H1 (cell line): ENCODE data around the gene ZSCAN30. TPM values are rescaled to one million over a fixed set of nuclear protein-coding genes. Genes with fewer than 3 reads are reported as not detected.

Source experiments
- CTCF ChIA-PET: fragments of 300-600 bp; sonication (Branson Sonifier 250); formaldehyde crosslinking; loops from one replicate; lab custom pipeline; 2021; ENCODE audit not compliant: partially characterized antibody; lab: Charles Lee
- POLR2A ChIA-PET: fragments of 300-600 bp; sonication (Branson Sonifier 250); formaldehyde crosslinking; loops from one replicate; lab custom pipeline; 2021; ENCODE audit warnings: inconsistent platforms; ENCODE audit not compliant: partially characterized antibody; lab: Charles Lee
- DNase-seq, 2 experiments: peaks; one replicate each; pipeline versions ENCODE4 v3.0.0 to v3.0.0-alpha.2; 2010 to 2022; ENCODE audit warnings: low spot score in 2 of 2, low read depth in 1 of 2, mixed read lengths in 1 of 2
- FAIRE-seq: peaks from 2 replicates; lab custom pipeline; 2011; peaks lifted over from hg19 to GRCh38; lab: Jason Lieb, UNC
- H2AFZ ChIP-seq: 2 replicates; pipeline ENCODE4 v1.8.1; 2012; ENCODE audit warnings: low read length, inconsistent platforms
- H2AK5ac ChIP-seq: 2 replicates; pipeline ENCODE4 v1.6.1; 2013; ENCODE audit warnings: low read depth, low read length
- H2BK120ac ChIP-seq: replicated peaks from 2 replicates; pipeline ENCODE3; 2013; ENCODE audit warnings: low read depth, low read length, inconsistent platforms
- H2BK12ac ChIP-seq: 2 replicates; pipeline ENCODE4 v1.6.1; 2013; ENCODE audit warnings: low read depth, low read length
- H2BK15ac ChIP-seq: 2 replicates; pipeline ENCODE4 v1.6.1; 2013; ENCODE audit warnings: low read length
- H2BK20ac ChIP-seq: 2 replicates; pipeline ENCODE4 v1.6.1; 2013; ENCODE audit warnings: low read length
- H2BK5ac ChIP-seq: 2 replicates; pipeline ENCODE4 v1.6.1; 2013; ENCODE audit warnings: low read depth, low read length
- H3K14ac ChIP-seq: 2 replicates; pipeline ENCODE4 v1.6.1; 2013; ENCODE audit warnings: inconsistent platforms; ENCODE audit not compliant: insufficient read length
- H3K18ac ChIP-seq: 2 replicates; pipeline ENCODE4 v1.6.1; 2013; ENCODE audit warnings: low read length; ENCODE audit errors: extremely low read depth
- H3K23ac ChIP-seq: 2 replicates; pipeline ENCODE4 v1.6.1; 2013; ENCODE audit warnings: inconsistent platforms; ENCODE audit not compliant: insufficient read length
- H3K23me2 ChIP-seq: 2 replicates; pipeline ENCODE4 v1.6.1; 2013; ENCODE audit warnings: low read depth, low read length
- H3K27ac ChIP-seq: 2 replicates; pipeline ENCODE4 v1.6.1; 2011; ENCODE audit warnings: low read depth, low read length, inconsistent platforms
- H3K27me3 ChIP-seq, 4 experiments: replicated peaks in 1 of 4; 1 replicate in 1 of 4; 2 replicates in 3 of 4; pipeline versions ENCODE4 v1.6.1 to v1.8.1; 2011 to 2013; ENCODE audit warnings: low read length in 3 of 4, mild to moderate bottlenecking in 3 of 4, inconsistent platforms in 2 of 4, mixed read lengths in 2 of 4, moderate library complexity in 1 of 4; ENCODE audit not compliant: control insufficient read depth in 3 of 4, insufficient read depth in 3 of 4; ENCODE audit errors: extremely low read depth in 1 of 4
- H3K36me3 ChIP-seq, 4 experiments: 2 replicates each; pipeline versions ENCODE4 v1.6.1 to v1.8.1; 2011 to 2013; ENCODE audit warnings: mild to moderate bottlenecking in 4 of 4, low read length in 3 of 4, moderate library complexity in 2 of 4, control low read depth in 1 of 4, inconsistent platforms in 1 of 4; ENCODE audit not compliant: insufficient read depth in 4 of 4, control insufficient read depth in 2 of 4
- H3K4ac ChIP-seq: replicated peaks from 2 replicates; pipeline ENCODE3; 2013; ENCODE audit warnings: low read length, low read depth, mixed read lengths, inconsistent platforms; ENCODE audit not compliant: insufficient read length
- H3K4me1 ChIP-seq, 4 experiments: replicated peaks in 1 of 4; 1 replicate in 1 of 4; 2 replicates in 3 of 4; pipeline versions ENCODE4 v1.6.1 to v1.8.1; 2011 to 2013; ENCODE audit warnings: low read length in 3 of 4, inconsistent platforms in 2 of 4, mixed read lengths in 1 of 4; ENCODE audit not compliant: insufficient read depth in 4 of 4, control insufficient read depth in 3 of 4
- H3K4me2 ChIP-seq, 2 experiments: 2 replicates each; pipeline versions ENCODE4 v1.6.1 to v1.8.1; 2011 to 2013; ENCODE audit warnings: low read depth in 2 of 2, low read length in 2 of 2, control low read depth in 1 of 2, inconsistent platforms in 1 of 2, mild to moderate bottlenecking in 1 of 2; ENCODE audit not compliant: insufficient read depth in 1 of 2
- H3K4me3 ChIP-seq, 4 experiments: fragments of 200-600, 300-600 bp in 1 of 4; sonication (generic), shearing (Covaris generic), sonication (Bioruptor Twin) in 1 of 4; 2 replicates each; pipeline versions ENCODE4 v1.5.1 to v1.8.1; 2011 to 2016; ENCODE audit warnings: low read length in 4 of 4, low read depth in 3 of 4, control low read depth in 2 of 4, inconsistent platforms in 2 of 4, mild to moderate bottlenecking in 2 of 4, mixed read lengths in 1 of 4, moderate library complexity in 1 of 4; ENCODE audit not compliant: insufficient read depth in 2 of 4; ENCODE audit errors: extremely low read depth in 1 of 4
- H3K56ac ChIP-seq: replicated peaks from 2 replicates; pipeline ENCODE3; 2013; ENCODE audit warnings: low read depth, mild to moderate bottlenecking, mixed read lengths, low read length, inconsistent platforms; ENCODE audit not compliant: insufficient read length
- H3K79me1 ChIP-seq: 2 replicates; pipeline ENCODE4 v1.6.1; 2013; ENCODE audit warnings: low read depth, low read length, control low read depth
- H3K79me2 ChIP-seq, 2 experiments: 2 replicates each; pipeline versions ENCODE4 v1.6.1 to v1.8.1; 2012 to 2013; ENCODE audit warnings: low read length in 2 of 2, mild to moderate bottlenecking in 2 of 2, inconsistent platforms in 1 of 2; ENCODE audit not compliant: insufficient read depth in 2 of 2, control insufficient read depth in 1 of 2
- H3K9ac ChIP-seq, 4 experiments: replicated peaks in 1 of 4; 1 replicate in 1 of 4; 2 replicates in 3 of 4; pipeline versions ENCODE4 v1.6.1 to v1.8.1; 2011 to 2013; ENCODE audit warnings: low read depth in 3 of 4, low read length in 3 of 4, control low read depth in 2 of 4, mild to moderate bottlenecking in 2 of 4, moderate library complexity in 2 of 4, inconsistent platforms in 1 of 4; ENCODE audit errors: extremely low read depth in 1 of 4
- H3K9me3 ChIP-seq, 2 experiments: 2 replicates each; pipeline versions ENCODE4 v1.6.1 to v1.8.1; 2012 to 2013; ENCODE audit warnings: mild to moderate bottlenecking in 2 of 2, moderate library complexity in 2 of 2, control low read depth in 1 of 2, inconsistent platforms in 1 of 2, low read depth in 1 of 2, low read length in 1 of 2, mixed read lengths in 1 of 2; ENCODE audit not compliant: insufficient read depth in 2 of 2
- H4K20me1 ChIP-seq, 2 experiments: replicated peaks in 1 of 2; 2 replicates each; pipeline versions ENCODE3 to v1.8.1; 2011 to 2013; ENCODE audit warnings: inconsistent platforms in 2 of 2, low read length in 2 of 2, mild to moderate bottlenecking in 1 of 2; ENCODE audit not compliant: insufficient read depth in 2 of 2, control insufficient read depth in 1 of 2
- H4K5ac ChIP-seq: 2 replicates; pipeline ENCODE4 v1.6.1; 2013; ENCODE audit warnings: low read length, low read depth, mixed read lengths, inconsistent platforms; ENCODE audit not compliant: insufficient read length
- H4K8ac ChIP-seq: 2 replicates; pipeline ENCODE4 v1.8.0; 2013; ENCODE audit warnings: mild to moderate bottlenecking, moderate library complexity, low read length, inconsistent platforms; ENCODE audit not compliant: insufficient read depth; ENCODE audit errors: extremely low read depth
- H4K91ac ChIP-seq: replicated peaks from 2 replicates; pipeline ENCODE3; 2013; ENCODE audit warnings: low read length, mixed read lengths, inconsistent platforms; ENCODE audit not compliant: insufficient read length
- ASH2L ChIP-seq: fragments of 200-600, 300-600 bp; sonication (generic); IDR thresholded peaks from one replicate; pipeline ENCODE4 v1.7.1; 2017; ENCODE audit warnings: low read length
- CHD1 ChIP-seq: IDR thresholded peaks from 2 replicates; pipeline ENCODE4 v1.6.1; 2012; ENCODE audit warnings: low read depth, low read length, improper control_type of control experiment
- CREB1 ChIP-seq: IDR thresholded peaks from 2 replicates; pipeline ENCODE4 v1.6.1; 2012; ENCODE audit warnings: inconsistent platforms
- CTCF ChIP-seq, 3 experiments: IDR thresholded peaks; 1 replicate in 2 of 3; 2 replicates in 1 of 3; pipeline versions ENCODE4 v1.5.1 to v1.6.1; 2011; ENCODE audit warnings: low read length in 3 of 3, mild to moderate bottlenecking in 3 of 3, inconsistent platforms in 2 of 3, low read depth in 1 of 3, moderate library complexity in 1 of 3; ENCODE audit not compliant: insufficient read depth in 1 of 3; ENCODE audit errors: control extremely low read depth in 1 of 3
- EGR1 ChIP-seq: IDR thresholded peaks from 2 replicates; pipeline ENCODE4 v1.6.1; 2011; ENCODE audit warnings: low read depth, low read length, borderline replicate concordance
- EZH2 ChIP-seq: fragments of 200-600 bp; sonication (generic); IDR thresholded peaks from 2 replicates; pipeline ENCODE4 v1.7.1; 2012; ENCODE audit warnings: low read depth, mild to moderate bottlenecking, moderate library complexity, low read length, inconsistent platforms; ENCODE audit not compliant: severe bottlenecking
- JUND ChIP-seq: IDR thresholded peaks from 2 replicates; pipeline ENCODE4 v1.6.1; 2011; ENCODE audit warnings: mild to moderate bottlenecking, improper control_type of control experiment, low read length
- RAD21 ChIP-seq, 2 experiments: IDR thresholded peaks in 1 of 2; conservative IDR thresholded peaks in 1 of 2; 2 replicates each; pipeline ENCODE4 v1.6.1; 2011; ENCODE audit warnings: low read depth in 2 of 2, low read length in 2 of 2, improper control_type of control experiment in 1 of 2, inconsistent platforms in 1 of 2, mild to moderate bottlenecking in 1 of 2, moderate library complexity in 1 of 2
- SIRT6 ChIP-seq: IDR thresholded peaks from one replicate; pipeline ENCODE4 v1.7.1; 2012; ENCODE audit warnings: low read length, inconsistent platforms
- SP2 ChIP-seq: IDR thresholded peaks from 2 replicates; pipeline ENCODE4 v1.6.1; 2012; ENCODE audit warnings: mild to moderate bottlenecking, low read length, inconsistent platforms
- TBP ChIP-seq: IDR thresholded peaks from 2 replicates; pipeline ENCODE4 v1.6.1; 2011; ENCODE audit warnings: low read depth, low read length, improper control_type of control experiment
- TEAD4 ChIP-seq: IDR thresholded peaks from 2 replicates; pipeline ENCODE4 v1.6.1; 2012; ENCODE audit warnings: low read depth, low read length, inconsistent platforms, mixed read lengths
- WGBS, 2 experiments: shearing (Covaris generic) in 1 of 2; methylation state at CpG; one replicate each; pipeline versions ENCODE4 v1.1.6 to v1.1.7; 2013 to 2015; ENCODE audit warnings: low lambda C conversion rate in 2 of 2, mixed read lengths in 2 of 2, inconsistent platforms in 1 of 2, low coverage in 1 of 2, missing lambda C conversion rate in 1 of 2; ENCODE audit not compliant: insufficient replicate concordance in 2 of 2, insufficient coverage in 1 of 2, insufficient read length in 1 of 2; ENCODE audit errors: extremely low coverage in 1 of 2, missing lambda C conversion rate in 1 of 2; 5-methylcytosine and 5-hydroxymethylcytosine counted together
- polyA plus RNA-seq, 7 experiments: library from polyadenylated mRNA; depleted of rRNA in 3 of 7; stranded (reverse) in 5 of 7; unstranded in 2 of 7; fragments of >200 nt in 5 of 7; fragments of 200-250 nt in 2 of 7; gene quantifications; 1 replicate in 5 of 7; 2 replicates in 1 of 7; 4 replicates in 1 of 7; pipeline versions ENCODE4 v1.2.1 to v1.2.3, GENCODE V29; 2011 to 2013; ENCODE audit warnings: missing spikeins in 2 of 7, mixed read lengths in 2 of 7
- total RNA-seq: library from RNA; stranded (reverse); fragmentation: NEBNext Ultra II Directional; extraction: Animal tissue kit (Norgen Biotek cat#: 25700); gene quantifications from 2 replicates; pipeline ENCODE4 v1.2.1, GENCODE V29; 2021

ZSCAN30 gene
- total and polyA plus RNA-seq, 2 of the 8 experiments (the other 6 are each of a cell fraction or from before 2014, with no cell fraction given) = 4.4 to 10.3 TPM

- WGBS, 2 experiments = 14% methylated on average over 6 of the region's 6 CpGs; no CpG with 5 or more reads in 1 of the 2 experiments
- Histone ChIP-seq H2BK20ac (no peak overlapping the region), H3K56ac (no peak overlapping the region), H2BK5ac (no peak overlapping the region), H4K5ac (no peak overlapping the region), H3K18ac (no peak overlapping the region), H2BK12ac (no peak overlapping the region), H3K79me2 (no peaks in the 10 kb centered on the region), H2BK120ac (no peak overlapping the region), H3K4me2 (no peak overlapping the region), H3K4me1 (no peaks in the 10 kb centered on the region), H3K23ac (no peak overlapping the region), H3K9ac (no peak overlapping the region), H3K4me3 (peak overlapping the region in 1 of 4 experiments; percentile 31; a peak in 1 of 8 replicates), H3K23me2 (no peaks in the 10 kb centered on the region), H3K9me3 (no peaks in the 10 kb centered on the region), H3K27me3 (no peaks in the 10 kb centered on the region), H4K91ac (no peak overlapping the region), H4K20me1 (no peaks in the 10 kb centered on the region), H2AK5ac (no peak overlapping the region), H4K8ac (no peak overlapping the region), H3K79me1 (no peaks in the 10 kb centered on the region), H3K36me3 (no peaks in the 10 kb centered on the region), H3K4ac (no peak overlapping the region), H3K27ac (no peak overlapping the region), H3K14ac (no peak overlapping the region), H2AFZ (peak overlapping the region; percentile 85; the same call in 1 of the 2 replicates), H2BK15ac (no peak overlapping the region)
- peak; percentile 38 to 85 for DNase-seq
- FAIRE-seq = peak; percentile 84
- CTCF ChIA-PET = interaction anchor here (0.6 to 3.8 kb wide), 16 partner anchors 10 to 569 kb away, joined by 3 to 23 read pairs (median 4); partner anchors contain the start of genes ZNF397 and ZSCAN30
- POLR2A ChIA-PET = interaction anchor here (1.3 to 2.5 kb wide), 3 partner anchors 9 to 59 kb away, joined by 3 to 11 read pairs (median 6); partner anchors contain the start of genes ZNF397 and ZSCAN30
- TF ChIP-seq RAD21 (IDR thresholded peaks at IDR 0.05 in 1 of 2, conservative IDR thresholded peaks at IDR 0.05 in 1 of 2; ENCODE audit: low read depth in 2 of 2, low read length in 2 of 2) = peak; percentile 87 to 89
- TF ChIP-seq SP2 = no peak
- peak; percentile 80 to 89 (median 89) for TF ChIP-seq CTCF (IDR thresholded peaks at IDR 0.05; ENCODE audit: control extremely low read depth in 1 of 3, insufficient read depth in 1 of 3, low read depth in 1 of 3, low read length in 3 of 3)
- TF ChIP-seq JUND = 0 out of 2 replicates have a peak, but pooled peaks have one; percentile 4
- no peak for TF ChIP-seq ASH2L
- TF ChIP-seq CREB1 = 0 out of 2 replicates have a peak, but pooled peaks have one; percentile 29
- no peak for TF ChIP-seq EGR1
- TF ChIP-seq SIRT6 = no peak
- no peak for TF ChIP-seq CHD1
- TF ChIP-seq TEAD4 = peak; percentile 54; the same call in 1 of the 2 replicates
- TF ChIP-seq EZH2 = no peak
- no peak for TF ChIP-seq TBP
Measured at GRCh38 chr18:35231052-35231451, 59.0 kb downstream of the ZSCAN30 start.
